ENCODE data around the gene GABRR2.

Gene GABRR2

GRCh38 chr6:89270951-89271721, 44.0 kb downstream of the GABRR2 start:
- no peaks in the 10 kb centered on the region for H3K9me3 ChIP-seq (ENCODE audit: insufficient read depth, low read length)
- H3K27me3 ChIP-seq (ENCODE audit: low read length), result no peaks in the 10 kb centered on the region
- H3F3A ChIP-seq (ENCODE audit: insufficient read depth), result no peaks in the 10 kb centered on the region
- no peak overlapping the region for H3K4me2 ChIP-seq (ENCODE audit: low read depth, low read length, poor library complexity, severe bottlenecking)
- H3K9ac ChIP-seq (ENCODE audit: low read length), result no peak overlapping the region
- no peaks in the 10 kb centered on the region for H4K20me1 ChIP-seq (ENCODE audit: low read depth, low read length)
- no peak overlapping the region for H2AFZ ChIP-seq (ENCODE audit: low read depth, low read length, severe bottlenecking)
- no peak overlapping the region for H3K27ac ChIP-seq (ENCODE audit: low read depth, low read length)
- TF ChIP-seq CTCF (IDR thresholded peaks at IDR 0.05; ENCODE audit: insufficient read depth, low read length, poor library complexity, severe bottlenecking) (no peak), EZH2phosphoT487 (conservative IDR thresholded peaks at IDR 0.05; ENCODE audit: low read length) (no peak)
- H3K36me3 ChIP-seq (ENCODE audit: low read length), result no peaks in the 10 kb centered on the region
- no peaks in the 10 kb centered on the region for H3K79me2 ChIP-seq (ENCODE audit: insufficient read depth, low read length)
- no peak overlapping the region for H3K4me3 ChIP-seq (ENCODE audit: insufficient read depth, low read length, poor library complexity, severe bottlenecking)
- H3K9me2 ChIP-seq (replicated peaks; ENCODE audit: insufficient read depth, low read length), result no peaks in the 10 kb centered on the region

- no peak overlapping the region for H2AFZ ChIP-seq (ENCODE audit: low read depth, low read length, severe bottlenecking)
- no peaks in the 10 kb centered on the region for H3F3A ChIP-seq (ENCODE audit: insufficient read depth)
- H3K9ac ChIP-seq (ENCODE audit: low read length), result no peak overlapping the region
- no peaks in the 10 kb centered on the region for H3K79me2 ChIP-seq (ENCODE audit: insufficient read depth, low read length)
- H3K9me2 ChIP-seq (replicated peaks; ENCODE audit: insufficient read depth, low read length), result no peaks in the 10 kb centered on the region
- TF ChIP-seq CTCF (IDR thresholded peaks at IDR 0.05; ENCODE audit: insufficient read depth, low read length, poor library complexity, severe bottlenecking), result no peak
- no peak for TF ChIP-seq EZH2phosphoT487 (conservative IDR thresholded peaks at IDR 0.05; ENCODE audit: low read length)
- no peak overlapping the region for H3K4me2 ChIP-seq (ENCODE audit: low read depth, low read length, poor library complexity, severe bottlenecking)
- H3K4me3 ChIP-seq (ENCODE audit: insufficient read depth, low read length, poor library complexity, severe bottlenecking), result no peak overlapping the region
- no peaks in the 10 kb centered on the region for H4K20me1 ChIP-seq (ENCODE audit: low read depth, low read length)
- H3K27me3 ChIP-seq (ENCODE audit: low read length), result no peaks in the 10 kb centered on the region
- H3K36me3 ChIP-seq (ENCODE audit: low read length), result no peaks in the 10 kb centered on the region
- H3K9me3 ChIP-seq (ENCODE audit: insufficient read depth, low read length), result no peaks in the 10 kb centered on the region
- H3K27ac ChIP-seq (ENCODE audit: low read depth, low read length), result no peak overlapping the region
Observed at GRCh38 chr6:89269981-89270380, 45.1 kb downstream of the GABRR2 start.

- no peaks in the 10 kb centered on the region for H3F3A ChIP-seq (ENCODE audit: insufficient read depth)
Observed at GRCh38 chr6:89269252-89269651, 45.8 kb downstream of the GABRR2 start.

More at GRCh38 chr6:89269252-89269651, 45.8 kb downstream of the GABRR2 start:
- no peaks in the 10 kb centered on the region for H3K36me3 ChIP-seq (ENCODE audit: low read length)
- H4K20me1 ChIP-seq (ENCODE audit: low read depth, low read length), result no peaks in the 10 kb centered on the region
- no peak overlapping the region for H3K27ac ChIP-seq (ENCODE audit: low read depth, low read length)
- H3K27me3 ChIP-seq (ENCODE audit: low read length), result no peaks in the 10 kb centered on the region
- H3K9me3 ChIP-seq (ENCODE audit: insufficient read depth, low read length), result no peaks in the 10 kb centered on the region
- no peaks in the 10 kb centered on the region for H3K9me2 ChIP-seq (replicated peaks; ENCODE audit: insufficient read depth, low read length)
- H2AFZ ChIP-seq (ENCODE audit: low read depth, low read length, severe bottlenecking), result no peak overlapping the region
- H3K4me3 ChIP-seq (ENCODE audit: insufficient read depth, low read length, poor library complexity, severe bottlenecking), result no peak overlapping the region
- no peak overlapping the region for H3K9ac ChIP-seq (ENCODE audit: low read length)
- H3K4me2 ChIP-seq (ENCODE audit: low read depth, low read length, poor library complexity, severe bottlenecking), result no peak overlapping the region
- TF ChIP-seq CTCF (IDR thresholded peaks at IDR 0.05; ENCODE audit: insufficient read depth, low read length, poor library complexity, severe bottlenecking), result no peak
- no peak for TF ChIP-seq EZH2phosphoT487 (conservative IDR thresholded peaks at IDR 0.05; ENCODE audit: low read length)
- no peaks in the 10 kb centered on the region for H3K79me2 ChIP-seq (ENCODE audit: insufficient read depth, low read length)
